NCI-H1694 treated with DMSO at 0.1 percent for 48 hours (cell line): ENCODE data around the gene ANO1.

Experiments used
- DNase-seq: peaks from one replicate; lab custom pipeline; 2025; lab: John Stamatoyannopoulos, UW

Gene ANO1

GRCh38 chr11:70164705-70165104, 86.6 kb downstream of the ANO1 start:
- no peak for DNase-seq

DNA sequence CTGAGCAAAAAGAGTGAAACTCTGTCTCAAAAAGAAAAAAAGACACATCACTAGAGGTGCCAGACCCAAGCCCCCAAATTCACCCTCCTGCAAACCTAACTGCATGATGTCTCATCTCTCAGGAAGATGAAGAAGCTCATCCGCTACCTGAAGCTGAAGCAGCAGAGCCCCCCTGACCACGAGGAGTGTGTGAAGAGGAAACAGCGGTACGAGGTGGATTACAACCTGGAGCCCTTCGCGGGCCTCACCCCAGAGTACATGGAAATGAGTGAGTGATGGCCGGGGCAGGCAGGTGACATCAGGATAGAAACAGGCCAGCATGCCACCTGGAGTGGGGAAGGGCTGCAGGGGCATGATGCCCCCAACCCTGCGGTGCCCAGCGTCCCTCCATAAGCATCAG, 89.0 kb downstream of the ANO1 start:
- DNase-seq: no peak

DNA sequence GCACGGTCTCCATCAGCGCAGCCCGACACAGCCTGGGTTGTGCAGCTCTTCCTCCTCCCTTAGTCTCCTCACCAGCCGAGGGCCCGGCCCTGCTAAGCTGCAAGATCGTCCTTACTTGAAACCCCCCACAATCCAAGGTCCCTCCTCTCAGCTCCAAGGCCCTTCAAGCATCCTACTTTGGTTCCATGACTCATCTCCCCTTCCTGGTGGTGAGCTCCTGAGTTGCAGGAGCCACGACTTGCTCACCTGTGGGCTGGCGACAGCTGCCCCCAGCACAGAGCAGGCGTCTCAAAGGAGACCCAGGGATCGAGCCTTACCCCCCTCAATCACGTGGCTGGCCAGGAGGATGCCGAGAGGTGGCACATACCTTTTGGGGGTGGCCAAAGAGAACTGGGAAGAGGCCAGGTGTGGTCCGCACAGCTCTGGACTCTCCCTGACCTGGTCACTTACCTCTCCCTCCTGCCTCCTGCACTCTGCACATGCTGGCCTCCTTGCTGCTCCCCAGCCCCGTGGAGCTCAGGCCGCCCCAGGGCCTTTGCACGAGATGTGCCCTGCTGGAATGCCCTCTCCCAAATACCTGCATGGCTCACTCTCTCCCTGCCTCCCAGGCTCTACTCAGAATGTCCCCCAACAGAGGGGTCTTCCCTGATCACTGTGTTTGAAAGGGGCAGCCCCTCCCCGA, 89.7 kb downstream of the ANO1 start:
- no peak for DNase-seq

DNA sequence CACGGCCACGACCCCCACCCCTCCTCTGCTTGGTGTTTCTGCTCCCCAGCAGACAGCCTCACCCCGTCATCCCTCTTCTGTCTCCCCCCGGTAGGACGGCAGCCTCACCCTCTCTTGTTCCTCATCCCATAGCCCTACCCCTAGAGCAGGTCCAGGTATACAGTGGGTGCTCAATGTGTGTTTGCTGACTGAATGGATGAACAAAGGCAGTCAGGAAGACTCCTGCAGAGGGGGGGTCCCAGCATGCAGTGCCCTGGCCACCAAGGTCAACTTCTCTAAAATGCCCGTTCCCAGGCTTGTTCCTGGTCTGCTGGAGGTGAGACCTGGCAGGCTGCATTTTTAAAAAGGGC, 90.3 kb downstream of the ANO1 start:
- no peak for DNase-seq

DNA sequence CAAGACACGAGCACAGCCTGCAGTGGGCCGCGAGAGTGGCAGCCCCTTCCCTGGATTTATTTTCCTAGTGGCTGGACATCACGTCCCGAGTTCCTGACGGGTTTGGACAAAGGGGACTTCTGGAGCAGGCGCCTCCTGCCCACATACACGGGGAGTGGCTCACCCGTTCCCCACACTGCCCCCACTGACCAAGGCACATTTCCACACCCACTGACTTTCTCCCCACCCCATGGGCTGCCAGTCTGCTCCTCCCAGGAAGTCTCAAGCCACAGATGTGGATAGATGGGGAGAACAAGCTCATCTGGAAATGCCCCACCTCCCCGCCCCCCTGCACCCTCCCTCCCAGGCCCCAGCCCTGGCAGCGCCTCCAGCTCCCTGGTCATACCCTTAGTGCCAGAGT, 91.0 kb downstream of the ANO1 start:
- no peak for DNase-seq

DNA sequence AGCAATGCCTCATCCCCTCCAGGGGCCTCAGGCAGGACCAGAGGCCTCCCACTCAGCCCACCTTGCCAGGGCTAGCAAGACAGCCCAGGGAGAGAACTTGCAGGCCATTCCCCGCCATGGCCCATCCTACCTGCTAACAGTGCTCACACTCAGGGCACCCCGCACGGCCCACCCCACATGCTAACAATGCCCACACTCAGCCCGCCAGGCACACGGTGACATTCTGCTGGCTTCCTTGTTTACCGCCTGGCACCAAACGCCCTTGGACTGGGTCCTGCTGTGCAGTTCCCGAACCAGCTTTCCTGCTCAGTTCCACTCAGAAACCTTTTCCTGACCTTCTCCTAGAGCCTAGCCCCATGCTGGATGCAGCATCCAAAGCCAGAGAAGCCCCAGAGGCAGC, 91.5 kb downstream of the ANO1 start:
- DNase-seq: no peak

GRCh38 chr11:70170596-70171210, 92.6 kb downstream of the ANO1 start:
- no peak for DNase-seq

DNA sequence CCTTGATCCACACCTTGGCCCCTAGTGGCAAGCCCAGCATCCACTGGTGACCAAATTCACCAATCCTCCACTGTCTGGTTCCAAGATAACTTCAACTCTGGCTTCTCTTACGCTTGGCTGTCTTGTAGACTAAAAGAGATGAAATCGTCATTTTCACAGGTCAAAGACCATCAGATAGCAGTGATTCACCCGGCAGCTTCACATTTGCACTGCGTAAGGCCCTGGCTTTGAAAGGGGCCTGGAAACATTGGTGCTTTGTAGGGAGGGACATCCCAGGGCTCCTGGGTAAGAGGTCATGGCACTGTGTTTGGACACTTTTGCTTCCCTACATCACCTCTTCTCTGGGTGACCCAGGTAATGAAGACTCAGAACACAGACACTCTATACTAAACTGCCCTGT, 94.9 kb downstream of the ANO1 start:
- DNase-seq: no peak

DNA sequence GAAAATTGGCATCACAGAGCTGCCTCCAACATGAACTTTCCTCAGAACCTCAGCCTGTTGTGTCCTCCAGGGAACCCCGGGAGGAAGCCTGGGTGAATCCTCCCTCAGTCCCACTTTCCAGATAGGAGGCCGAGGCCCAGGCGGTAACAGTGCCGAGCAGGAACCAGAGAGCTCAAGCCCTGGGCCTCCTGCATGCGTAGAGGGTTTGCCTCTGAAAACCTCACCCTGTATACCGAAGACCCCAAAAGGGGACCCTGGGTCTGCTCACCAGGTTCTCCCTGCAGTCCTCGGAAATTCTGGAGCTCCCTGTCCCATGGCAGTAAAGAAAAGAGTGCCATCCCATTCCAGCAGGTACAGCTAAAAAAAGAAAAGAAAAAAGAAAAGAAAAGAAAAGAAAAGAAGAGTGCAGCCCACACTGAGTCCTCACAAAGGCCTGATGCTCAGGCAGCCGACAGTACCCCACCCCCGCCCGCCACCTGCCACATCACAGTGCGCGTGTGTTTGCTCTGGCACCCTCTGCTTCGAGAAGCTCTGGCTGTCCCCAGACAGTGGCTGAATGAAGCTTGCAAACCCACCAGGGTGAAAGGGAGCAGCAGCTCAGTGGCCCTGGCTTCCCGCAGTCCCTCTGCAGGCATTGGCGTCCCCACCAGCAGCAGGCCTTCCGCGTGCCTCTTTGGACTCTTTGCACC, 96.6 kb downstream of the ANO1 start:
- no peak for DNase-seq

DNA sequence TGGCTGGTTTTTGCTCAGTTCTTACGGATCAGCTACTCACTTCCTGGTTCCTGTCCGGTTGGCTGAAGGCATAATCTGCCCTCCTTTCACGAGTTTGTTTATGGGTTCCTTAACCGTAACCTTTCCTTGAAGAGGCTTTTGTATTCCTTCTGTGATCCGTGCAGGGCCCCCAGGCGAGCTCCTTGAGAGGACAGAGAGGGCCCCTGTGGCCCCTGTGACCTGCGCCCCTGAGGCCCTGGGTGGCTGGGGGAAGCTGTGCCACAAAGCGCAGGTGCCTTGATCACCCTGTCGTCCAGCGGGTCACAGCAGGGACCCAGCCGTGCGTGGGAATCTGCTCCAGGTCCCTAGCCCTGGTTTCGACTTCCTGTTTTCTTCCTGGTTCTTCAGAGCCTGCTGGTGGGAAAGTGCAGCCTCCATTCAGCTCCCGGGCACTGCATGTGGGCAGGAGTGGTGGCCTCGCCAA, 97.2 kb downstream of the ANO1 start:
- no peak for DNase-seq

DNA sequence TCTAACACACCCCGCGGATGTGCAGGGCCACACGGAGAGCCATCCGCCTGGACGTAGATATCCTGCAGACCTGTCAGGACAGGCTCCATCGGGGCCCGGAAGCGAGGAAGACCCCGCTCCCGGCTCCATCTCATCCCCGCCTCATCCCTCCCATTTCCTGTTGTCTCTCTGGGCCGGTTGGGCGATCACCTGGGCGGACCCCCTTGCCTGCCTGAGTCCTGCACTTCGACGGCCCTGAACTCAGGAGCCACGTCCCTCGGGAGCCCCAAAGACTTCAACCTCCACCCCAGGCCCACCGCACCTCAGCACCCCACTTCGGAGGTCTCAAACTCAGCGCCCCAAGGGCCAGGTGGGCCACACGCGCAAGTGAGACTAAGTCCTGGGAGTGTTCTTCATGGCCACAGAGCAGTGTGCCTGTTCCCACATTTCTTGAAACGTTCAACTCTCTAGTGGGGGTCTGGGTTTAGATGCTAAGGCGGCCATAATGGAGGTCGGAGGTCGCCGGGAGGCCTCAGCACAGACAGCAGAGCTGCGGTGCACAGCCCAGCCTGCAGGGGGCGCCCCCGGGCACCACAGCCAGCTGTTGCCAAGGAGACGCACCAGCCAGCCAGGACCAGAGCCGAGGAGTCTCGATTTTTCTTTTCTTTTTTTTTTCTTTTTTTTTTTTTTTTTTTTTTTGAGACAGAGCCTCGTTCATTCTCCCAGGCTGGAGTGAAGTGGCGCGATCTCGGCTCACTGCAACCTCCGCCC, 99.0 kb downstream of the ANO1 start:
- DNase-seq: no peak

DNA sequence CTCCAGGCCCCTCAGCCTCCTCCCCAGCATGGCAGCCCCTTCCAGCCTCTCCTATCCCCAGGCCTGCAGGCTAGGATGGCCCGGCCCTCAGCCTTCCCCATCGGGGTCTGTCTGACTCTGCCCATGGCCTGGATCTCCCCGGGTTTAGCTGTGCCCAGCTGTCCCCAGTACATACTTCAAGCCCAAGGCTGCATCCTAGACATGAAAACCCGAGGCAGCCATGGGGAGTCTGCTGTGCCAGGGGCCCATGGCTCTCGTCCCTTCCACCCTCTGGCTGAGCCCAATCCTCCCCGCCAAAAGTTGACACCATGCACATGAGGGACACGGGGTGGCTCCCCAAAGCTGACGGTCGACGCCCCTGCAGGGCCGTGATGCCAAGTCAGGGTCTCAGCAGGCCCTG, 102.8 kb downstream of the ANO1 start:
- DNase-seq: no peak

DNA sequence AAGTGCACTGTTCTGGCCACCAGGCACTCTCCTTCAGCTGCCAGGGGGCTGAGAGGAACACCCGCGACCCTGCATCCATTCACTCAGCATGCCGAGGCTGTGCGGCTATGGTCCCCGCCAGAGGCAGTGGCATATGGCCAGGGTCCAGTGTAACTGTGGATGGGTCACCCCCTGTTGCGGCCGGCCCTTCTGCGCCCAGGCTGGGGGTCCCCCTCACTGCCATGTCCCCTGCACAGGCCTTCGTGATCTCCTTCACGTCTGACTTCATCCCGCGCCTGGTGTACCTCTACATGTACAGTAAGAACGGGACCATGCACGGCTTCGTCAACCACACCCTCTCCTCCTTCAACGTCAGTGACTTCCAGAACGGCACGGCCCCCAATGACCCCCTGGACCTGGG, 104.1 kb downstream of the ANO1 start:
- DNase-seq: no peak

DNA sequence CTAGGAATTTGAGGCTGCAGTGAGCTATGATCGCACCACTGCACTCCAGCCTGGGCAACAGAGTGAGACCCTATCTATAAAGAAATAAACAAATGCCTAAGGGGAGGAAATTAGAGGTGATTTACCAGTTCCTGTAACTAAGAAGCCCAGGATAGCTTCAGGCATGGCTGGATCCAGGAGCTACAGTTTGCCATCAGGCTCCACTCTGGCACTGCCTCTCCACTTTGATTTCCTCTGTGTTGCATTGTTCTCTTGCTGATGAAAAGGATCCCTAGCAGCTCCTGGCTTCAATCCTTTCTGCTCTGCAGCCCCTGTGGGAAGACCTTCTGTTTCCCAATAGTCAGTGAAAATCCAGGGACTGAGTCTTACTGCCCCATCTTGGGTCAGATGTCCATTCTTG, 104.9 kb downstream of the ANO1 start:
- no peak for DNase-seq

DNA sequence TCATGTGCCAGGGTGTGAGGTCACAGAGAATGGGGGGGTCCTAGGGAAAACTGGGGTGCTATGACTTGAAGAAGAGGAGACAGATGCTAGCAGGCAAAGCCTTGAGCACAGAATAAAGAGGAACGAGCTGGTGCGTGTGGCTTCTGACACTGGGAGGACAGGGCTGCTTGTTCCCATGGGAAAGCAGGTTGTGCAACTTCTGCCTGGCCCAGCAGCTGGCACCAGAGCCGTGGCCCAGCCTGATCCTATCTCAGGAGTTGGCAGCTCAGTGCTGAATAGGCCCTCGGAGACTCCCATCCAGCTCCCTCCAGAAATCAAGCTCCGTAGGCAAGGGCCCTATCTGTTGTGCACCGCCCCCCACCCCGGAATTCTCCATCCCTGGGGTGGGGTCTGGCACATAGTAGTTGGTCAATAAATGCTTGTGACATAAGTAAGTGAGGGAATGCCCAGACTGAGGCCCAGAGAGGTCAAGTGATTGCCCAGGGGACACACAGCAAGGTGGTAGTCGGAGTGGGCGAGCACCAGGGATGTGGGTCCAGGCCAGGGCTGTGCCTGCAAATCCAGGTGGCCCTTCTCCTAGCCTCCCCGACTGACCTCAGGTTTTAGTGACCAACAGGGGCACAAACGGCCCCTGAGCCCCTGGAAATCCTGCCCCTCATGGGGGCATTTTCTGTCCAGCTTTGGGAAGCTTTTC, 105.5 kb downstream of the ANO1 start:
- no peak for DNase-seq

GRCh38 chr11:70184396-70184795, 106.3 kb downstream of the ANO1 start:
- DNase-seq: no peak

DNA sequence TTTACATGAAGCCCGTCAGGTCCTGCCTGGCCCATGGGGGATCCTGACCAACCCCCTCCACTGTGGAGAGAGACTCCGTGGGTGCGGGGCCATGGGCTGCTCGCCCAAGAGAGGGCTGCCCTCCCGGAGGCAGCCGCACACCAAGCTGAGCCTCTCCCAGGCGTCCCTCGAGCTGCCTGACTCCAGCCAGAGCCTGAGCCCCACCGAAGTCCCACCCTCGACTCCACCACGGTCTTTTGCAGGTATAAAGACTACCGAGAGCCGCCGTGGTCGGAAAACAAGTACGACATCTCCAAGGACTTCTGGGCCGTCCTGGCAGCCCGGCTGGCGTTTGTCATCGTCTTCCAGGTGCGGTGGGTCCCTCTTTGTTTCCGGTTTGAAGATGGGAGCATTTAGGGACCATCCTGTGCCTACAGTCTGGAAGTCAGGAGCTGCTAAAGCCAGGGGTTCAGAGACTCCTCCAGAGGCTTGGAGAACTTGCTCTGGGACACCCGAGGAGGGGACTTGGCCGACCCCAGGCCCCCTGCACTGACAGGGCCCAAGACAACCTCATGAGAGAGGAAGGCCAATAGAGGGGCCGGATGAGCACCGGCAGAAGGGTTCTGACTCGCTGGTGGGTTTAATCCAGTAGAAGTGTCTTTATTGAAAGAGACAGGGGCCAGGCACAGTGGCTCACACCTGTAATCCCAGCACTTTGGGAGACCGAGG, 107.4 kb downstream of the ANO1 start:
- no peak for DNase-seq

DNA sequence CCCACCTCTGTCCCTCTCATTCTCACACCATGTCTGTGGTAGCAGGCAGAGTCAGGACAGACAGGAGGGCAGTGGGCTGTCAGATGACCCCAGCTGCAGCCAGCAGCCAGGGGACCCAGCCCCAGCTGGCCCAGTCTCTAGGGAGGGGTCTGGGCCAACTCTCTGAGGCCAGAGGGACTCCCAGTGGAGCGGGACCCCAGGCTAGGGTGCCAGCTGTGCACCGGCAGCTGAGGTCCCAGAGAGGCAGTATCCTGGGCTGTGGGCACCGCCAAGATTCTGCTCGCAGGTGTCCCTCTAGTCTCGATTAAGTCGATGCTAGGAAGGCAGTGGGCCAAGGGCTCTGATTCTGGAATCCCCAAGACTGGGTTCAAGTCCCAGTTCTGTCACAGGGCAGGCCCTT, 108.3 kb downstream of the ANO1 start:
- no peak for DNase-seq

DNA sequence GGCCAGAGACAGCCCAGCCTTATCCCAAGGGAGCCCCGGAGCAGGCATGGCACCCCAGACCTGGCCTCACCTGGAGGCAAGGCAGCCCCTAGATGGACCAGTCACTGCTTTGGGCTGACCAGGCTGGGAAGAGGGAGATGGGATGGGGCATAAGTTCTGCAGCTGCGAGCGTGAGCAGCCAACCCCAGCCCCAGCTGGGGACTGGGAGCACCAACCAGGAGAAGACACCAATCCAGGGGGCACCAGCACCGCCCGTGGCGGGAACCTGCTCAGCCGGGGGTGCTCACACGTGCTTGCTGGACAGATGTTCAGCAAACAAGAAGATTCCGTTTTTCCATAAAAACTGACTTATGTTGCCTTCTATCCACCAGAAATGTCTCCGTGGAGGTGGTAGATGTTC, 108.8 kb downstream of the ANO1 start:
- DNase-seq: no peak

DNA sequence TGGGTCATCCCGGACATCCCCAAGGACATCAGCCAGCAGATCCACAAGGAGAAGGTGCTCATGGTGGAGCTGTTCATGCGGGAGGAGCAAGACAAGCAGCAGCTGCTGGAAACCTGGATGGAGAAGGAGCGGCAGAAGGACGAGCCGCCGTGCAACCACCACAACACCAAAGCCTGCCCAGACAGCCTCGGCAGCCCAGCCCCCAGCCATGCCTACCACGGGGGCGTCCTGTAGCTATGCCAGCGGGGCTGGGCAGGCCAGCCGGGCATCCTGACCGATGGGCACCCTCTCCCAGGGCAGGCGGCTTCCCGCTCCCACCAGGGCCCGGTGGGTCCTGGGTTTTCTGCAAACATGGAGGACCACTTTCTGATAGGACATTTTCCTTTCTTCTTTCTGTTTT, 109.7 kb downstream of the ANO1 start:
- no peak for DNase-seq

DNA sequence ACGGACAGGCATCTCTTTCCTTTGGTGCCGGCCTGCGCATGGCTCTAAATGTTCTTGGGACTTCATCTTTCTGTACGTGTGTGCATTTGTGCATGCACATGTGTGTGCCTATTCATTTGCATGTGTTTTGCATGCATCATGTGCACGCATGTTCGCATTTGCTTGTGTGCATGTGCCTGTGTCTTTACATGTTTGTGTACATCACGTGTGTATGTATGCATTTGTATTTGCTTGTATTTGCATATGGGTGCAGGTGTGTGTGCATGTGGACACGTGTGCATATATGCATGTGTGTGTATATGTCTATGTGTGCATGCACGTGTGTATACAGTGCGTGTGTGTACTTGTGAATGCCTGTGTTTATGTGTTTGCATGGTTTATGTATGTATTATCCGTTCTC, 111.5 kb downstream of the ANO1 start:
- no peak for DNase-seq
